Fibroblast of pulmonary artery (primary cell): ENCODE data around the gene EFCAB7.
"Not testable (repeated sequence)": the region's sequence is repeated elsewhere in the genome, so short reads cannot be mapped to it uniquely, and the experiment has no call there.

Experiments used
- DNase-seq: peaks from one replicate; pipeline ENCODE4 v3.0.0-alpha.2; 2010; ENCODE audit warnings: low read depth
- H3K4me3 ChIP-seq: replicated peaks from 2 replicates; pipeline ENCODE4 v1.5.1; 2011; ENCODE audit warnings: low read depth, mild to moderate bottlenecking, control low read depth, low read length, moderate library complexity
- TF ChIP-seq, protein P1 (sequence below): IDR thresholded peaks from 2 replicates; pipeline ENCODE4 v1.5.1; 2011; ENCODE audit warnings: mild to moderate bottlenecking, control low read depth, low read length, inconsistent platforms; ENCODE audit errors: missing control alignments

EFCAB7 gene

DNA sequence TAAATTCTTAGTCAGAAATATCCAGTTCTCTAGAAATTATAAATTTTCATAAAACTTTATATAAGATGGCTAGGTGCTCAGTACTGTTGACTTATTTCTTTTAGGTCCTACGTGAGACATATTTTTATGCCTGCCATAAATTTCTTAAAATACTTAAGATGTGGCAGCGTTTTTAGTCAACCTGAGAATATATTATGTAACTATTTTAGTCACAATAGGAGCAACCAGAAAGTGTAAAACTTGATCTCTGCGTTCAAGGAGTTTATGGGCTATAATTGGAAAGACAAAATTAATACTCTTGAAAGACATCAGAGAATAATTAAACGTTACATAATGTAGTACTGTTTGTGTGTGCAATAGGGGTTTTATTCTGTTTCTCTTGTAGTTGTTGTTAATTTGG, 45.7 kb downstream of the EFCAB7 start:
- no peak for DNase-seq
- no peak overlapping the region for H3K4me3 ChIP-seq
- TF ChIP-seq, protein P1, sequence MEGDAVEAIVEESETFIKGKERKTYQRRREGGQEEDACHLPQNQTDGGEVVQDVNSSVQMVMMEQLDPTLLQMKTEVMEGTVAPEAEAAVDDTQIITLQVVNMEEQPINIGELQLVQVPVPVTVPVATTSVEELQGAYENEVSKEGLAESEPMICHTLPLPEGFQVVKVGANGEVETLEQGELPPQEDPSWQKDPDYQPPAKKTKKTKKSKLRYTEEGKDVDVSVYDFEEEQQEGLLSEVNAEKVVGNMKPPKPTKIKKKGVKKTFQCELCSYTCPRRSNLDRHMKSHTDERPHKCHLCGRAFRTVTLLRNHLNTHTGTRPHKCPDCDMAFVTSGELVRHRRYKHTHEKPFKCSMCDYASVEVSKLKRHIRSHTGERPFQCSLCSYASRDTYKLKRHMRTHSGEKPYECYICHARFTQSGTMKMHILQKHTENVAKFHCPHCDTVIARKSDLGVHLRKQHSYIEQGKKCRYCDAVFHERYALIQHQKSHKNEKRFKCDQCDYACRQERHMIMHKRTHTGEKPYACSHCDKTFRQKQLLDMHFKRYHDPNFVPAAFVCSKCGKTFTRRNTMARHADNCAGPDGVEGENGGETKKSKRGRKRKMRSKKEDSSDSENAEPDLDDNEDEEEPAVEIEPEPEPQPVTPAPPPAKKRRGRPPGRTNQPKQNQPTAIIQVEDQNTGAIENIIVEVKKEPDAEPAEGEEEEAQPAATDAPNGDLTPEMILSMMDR: no peak

DNA sequence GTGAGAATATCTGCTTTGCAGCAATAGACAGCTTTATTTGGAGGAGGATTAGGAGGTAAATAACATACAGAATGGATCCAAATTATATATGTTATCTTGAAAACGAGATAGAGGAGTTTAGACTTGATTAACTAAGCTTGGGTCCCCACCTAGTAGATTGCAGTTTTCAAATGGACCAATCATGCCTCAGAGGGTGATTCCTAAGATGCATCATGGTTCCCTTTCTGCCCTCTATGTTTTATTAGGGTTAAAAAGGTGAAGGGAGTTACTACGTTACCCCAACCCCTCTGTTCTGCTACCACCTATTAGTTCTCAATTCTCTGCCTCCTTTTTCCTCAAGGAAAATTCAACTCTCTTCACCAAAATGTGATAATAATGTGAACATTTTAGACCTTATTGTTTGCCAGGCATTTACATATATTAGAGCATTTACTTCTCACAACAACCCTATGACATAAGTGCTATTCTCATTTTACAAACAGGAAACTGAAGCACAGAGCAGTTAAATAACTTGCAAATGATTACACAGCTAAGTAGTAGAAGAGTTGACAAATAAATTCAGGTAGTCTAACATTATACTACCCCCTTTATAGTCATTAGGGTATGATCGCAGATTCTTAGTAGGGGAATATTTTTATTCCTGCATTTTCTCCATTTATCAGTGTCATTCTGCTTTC, 46.5 kb downstream of the EFCAB7 start:
- DNase-seq: no peak
- no peak overlapping the region for H3K4me3 ChIP-seq
- TF ChIP-seq, protein P1: no peak

DNA sequence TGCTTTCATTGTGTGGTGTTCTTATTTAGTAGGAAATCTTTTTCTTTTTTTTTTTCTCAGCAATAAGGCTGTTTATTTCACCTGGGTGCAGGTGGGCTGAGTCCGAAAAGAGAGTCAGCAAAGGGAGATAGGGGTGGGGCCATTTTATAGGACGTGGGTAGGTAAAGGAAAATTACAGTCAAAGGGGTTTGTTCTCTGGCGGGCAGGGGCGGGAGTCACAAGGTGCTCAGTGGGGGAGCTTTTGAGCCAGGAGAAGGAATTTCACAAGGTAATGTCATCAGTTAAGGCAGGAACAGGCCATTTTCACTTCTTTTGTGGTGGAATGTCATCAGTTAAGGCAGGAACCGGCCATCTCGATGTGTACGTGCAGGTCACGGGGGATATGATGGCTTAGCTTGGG, 49.4 kb downstream of the EFCAB7 start:
- DNase-seq, H3K4me3 ChIP-seq: not testable (repeated sequence)

DNA sequence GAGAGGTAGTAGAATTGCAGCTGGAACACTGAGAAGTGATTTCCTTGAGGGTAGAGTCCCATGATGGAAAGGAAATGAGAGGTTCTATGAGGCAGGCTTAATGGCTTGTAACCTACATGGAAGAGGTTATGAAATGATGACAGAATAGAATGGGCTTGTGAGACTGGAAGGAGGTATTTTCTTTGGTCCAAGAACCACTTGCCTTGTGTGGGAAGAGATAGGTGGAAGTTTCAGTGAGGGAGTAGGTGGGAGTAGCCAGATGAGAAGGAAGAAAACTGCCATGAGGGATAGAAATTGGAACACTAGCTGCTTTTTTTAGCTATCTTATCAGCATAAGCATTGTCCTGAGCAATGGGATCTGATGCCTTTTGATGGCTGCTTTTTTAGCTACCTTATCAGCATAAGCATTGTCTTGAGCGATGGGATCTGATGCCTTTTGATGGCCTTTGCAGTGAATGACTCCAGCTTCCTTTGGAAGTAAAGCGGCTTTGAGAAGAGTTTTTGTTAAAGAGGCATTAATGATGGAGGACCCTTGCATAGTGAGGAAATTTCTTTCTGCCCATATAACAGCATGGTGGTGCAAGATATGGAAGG, 51.0 kb downstream of the EFCAB7 start:
- DNase-seq: peak; percentile 10
- H3K4me3 ChIP-seq: not testable (repeated sequence)

DNA sequence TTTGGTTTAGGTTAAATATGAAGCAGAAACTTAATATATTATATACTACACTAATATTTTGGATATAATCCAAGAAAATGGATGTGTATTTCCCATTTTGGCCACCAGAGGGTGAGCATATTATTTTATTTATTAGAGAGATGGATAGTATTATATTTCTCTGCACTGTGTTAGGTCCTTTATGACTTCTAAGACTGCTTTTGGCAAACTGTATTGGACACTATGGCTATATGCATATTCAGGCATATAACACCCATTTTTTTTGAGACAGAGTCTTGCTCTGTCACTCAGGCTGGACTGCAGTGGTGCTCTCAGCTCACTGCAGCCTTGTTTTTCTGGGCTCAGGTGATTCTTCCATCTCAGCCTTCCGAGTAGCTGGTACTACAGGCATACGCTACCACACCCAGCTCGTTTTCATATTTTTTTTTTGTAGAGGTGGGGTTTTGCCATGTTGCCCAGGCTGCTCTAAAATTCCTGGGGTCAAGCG, 52.1 kb downstream of the EFCAB7 start:
- DNase-seq: peak; percentile 53
- TF ChIP-seq, protein P1: peak; percentile 62

DNA sequence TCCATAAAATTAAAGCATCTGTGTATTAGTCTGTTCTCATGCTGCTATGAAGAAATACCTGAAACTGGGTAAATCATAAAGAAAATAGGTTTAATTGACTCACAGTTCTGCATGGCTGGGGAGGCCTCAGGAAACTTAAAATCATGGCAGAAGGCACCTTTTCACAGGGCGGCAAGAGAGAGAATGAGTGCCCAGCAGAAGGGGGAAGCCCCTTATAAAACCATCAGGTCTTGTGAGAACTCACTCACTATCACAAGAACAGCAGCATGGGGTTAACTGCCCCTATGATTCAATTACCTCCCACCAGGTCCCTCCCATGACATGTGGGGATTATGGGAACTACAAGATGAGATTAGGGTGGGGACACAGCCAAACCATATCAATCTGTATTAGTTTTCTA, 63.0 kb downstream of the EFCAB7 start:
- not testable (repeated sequence) for DNase-seq, H3K4me3 ChIP-seq

More for the DNA sequence above, 52.1 kb downstream of the EFCAB7 start:
- no peak overlapping the region for H3K4me3 ChIP-seq

DNA sequence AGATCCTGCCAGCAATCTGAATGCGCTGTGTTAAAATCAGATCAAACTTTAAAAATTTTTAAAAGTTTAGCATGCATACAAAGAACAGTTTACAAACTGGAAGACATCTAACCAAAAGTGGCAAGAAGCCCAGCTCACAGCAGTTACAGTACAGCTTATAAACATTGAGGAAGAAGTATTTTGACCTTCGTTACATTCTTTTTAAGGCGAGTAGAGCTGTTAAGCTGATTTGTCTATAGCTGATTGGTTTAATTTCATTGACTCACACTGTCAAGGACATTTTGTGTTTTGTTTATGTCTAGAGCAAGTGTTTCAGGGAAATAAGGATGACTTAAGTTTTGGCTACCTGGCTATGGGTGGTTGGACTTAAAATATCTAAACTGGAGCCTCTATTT, 66.8 kb downstream of the EFCAB7 start:
- no peak overlapping the region for H3K4me3 ChIP-seq
- peak; percentile 16 for DNase-seq
- TF ChIP-seq, protein P1: no peak

DNA sequence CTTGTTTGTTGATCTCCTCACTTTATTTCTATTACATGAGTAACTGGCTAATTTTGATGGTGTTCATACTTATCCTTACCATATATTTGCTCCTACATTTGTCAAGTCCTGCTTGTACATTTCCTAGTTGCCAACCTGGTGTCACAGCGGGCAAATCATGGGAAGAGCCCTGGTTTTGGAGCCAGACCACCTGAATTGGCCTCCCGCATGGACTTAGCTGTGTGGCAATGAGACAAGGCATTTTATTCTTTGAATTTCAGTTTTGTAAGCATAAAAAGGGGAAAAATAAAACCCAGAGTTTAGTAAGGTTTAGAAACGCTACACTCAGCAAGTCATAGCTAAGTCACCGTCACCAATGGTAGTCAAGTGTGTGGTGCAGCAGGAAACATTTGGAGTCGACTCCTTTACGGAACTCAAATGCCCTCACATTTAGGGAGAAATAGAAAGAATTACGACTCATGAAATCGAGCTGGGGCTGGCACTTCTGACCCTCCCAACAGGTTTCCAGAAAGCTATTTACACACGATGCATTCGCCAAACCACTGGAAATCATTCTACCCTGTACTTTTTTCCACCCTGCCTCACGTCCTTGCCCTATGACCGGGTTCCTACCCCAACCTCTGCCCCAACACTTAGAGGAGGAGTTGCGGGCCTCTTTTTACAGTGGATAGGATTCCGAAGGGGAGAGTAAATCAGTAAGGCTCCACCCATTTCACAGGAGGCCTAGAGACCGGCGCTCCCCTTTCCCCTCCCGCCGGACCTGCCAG, 69.4 kb downstream of the EFCAB7 start:
- peak overlapping the region; percentile 76 for H3K4me3 ChIP-seq
- TF ChIP-seq, protein P1: no peak
- no peak for DNase-seq
